Iris pigment epithelial cell (primary cell): ENCODE data around the gene IGHMBP2.

ENCODE experiments used
- DNase-seq: peaks from one replicate; pipeline ENCODE4 v3.0.0-alpha.2; 2011; ENCODE audit warnings: low read depth

Gene IGHMBP2

GRCh38 chr11:68927280-68928135, 23.8 kb downstream of the IGHMBP2 start:
- DNase-seq: no peak

GRCh38 chr11:68928136-68928880, 24.6 kb downstream of the IGHMBP2 start:
- no peak for DNase-seq

GRCh38 chr11:68929135-68929534, 25.4 kb downstream of the IGHMBP2 start:
- DNase-seq: no peak

- DNase-seq: no peak
Measured at GRCh38 chr11:68929706-68930570, 26.2 kb downstream of the IGHMBP2 start.

- DNase-seq: no peak
Measured at GRCh38 chr11:68930991-68931855, 27.5 kb downstream of the IGHMBP2 start.

- DNase-seq: no peak
Measured at GRCh38 chr11:68931911-68932310, 28.2 kb downstream of the IGHMBP2 start.

GRCh38 chr11:68932358-68932757, 28.7 kb downstream of the IGHMBP2 start:
- no peak for DNase-seq

- DNase-seq: no peak
Measured at GRCh38 chr11:68932933-68933577, 29.4 kb downstream of the IGHMBP2 start.

GRCh38 chr11:68933605-68934320, 30.1 kb downstream of the IGHMBP2 start:
- no peak for DNase-seq

GRCh38 chr11:68934321-68934645, 30.6 kb downstream of the IGHMBP2 start:
- DNase-seq: no peak

- no peak for DNase-seq
Measured at GRCh38 chr11:68934666-68935065, 31.0 kb downstream of the IGHMBP2 start.

GRCh38 chr11:68935066-68935465, 31.4 kb downstream of the IGHMBP2 start:
- no peak for DNase-seq

GRCh38 chr11:68935516-68936357, 32.0 kb downstream of the IGHMBP2 start:
- no peak for DNase-seq

- no peak for DNase-seq
Measured at GRCh38 chr11:68936358-68936636, 32.6 kb downstream of the IGHMBP2 start.

- no peak for DNase-seq
Measured at GRCh38 chr11:68936676-68937620, 33.3 kb downstream of the IGHMBP2 start.

GRCh38 chr11:68938088-68938487, 34.4 kb downstream of the IGHMBP2 start:
- no peak for DNase-seq

- no peak for DNase-seq
Measured at GRCh38 chr11:68938816-68939582, 35.3 kb downstream of the IGHMBP2 start.
